Astrocyte (in vitro differentiated cells and primary cell): ENCODE measurements around the gene SNAPC1.

Experiments
- EZH2 ChIP-seq: IDR thresholded peaks from 2 replicates; pipeline ENCODE4 v1.6.1; 2012; ENCODE audit warnings: mild to moderate bottlenecking, low read length, inconsistent platforms; ENCODE audit not compliant: insufficient read depth
- TF ChIP-seq, protein P1 (sequence below): IDR thresholded peaks from 2 replicates; pipeline ENCODE4 v1.5.1; 2011; ENCODE audit warnings: low read depth, mild to moderate bottlenecking, inconsistent platforms, low read length, moderate library complexity; ENCODE audit not compliant: insufficient read depth

DNA sequence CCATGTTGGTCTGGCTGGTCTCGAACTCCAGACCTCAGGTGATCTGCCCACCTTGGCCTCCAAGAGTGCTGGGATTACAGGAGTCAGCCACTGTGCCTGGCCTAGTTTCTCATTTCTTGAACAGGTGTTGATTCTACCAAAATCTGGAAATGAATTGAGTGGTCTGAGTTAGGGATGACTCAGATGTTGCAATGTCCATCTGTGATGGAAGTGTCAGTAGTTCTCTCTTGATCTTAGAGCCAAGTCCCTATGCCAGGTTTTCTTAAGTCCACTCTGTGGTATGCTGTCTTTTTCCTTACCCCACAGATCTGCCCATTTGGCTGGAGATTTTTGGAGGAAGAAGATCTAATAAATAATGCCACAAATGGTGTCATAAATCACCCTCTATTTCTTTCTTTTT is 12.6 kb downstream of the SNAPC1 start:
- TF ChIP-seq, protein P1, sequence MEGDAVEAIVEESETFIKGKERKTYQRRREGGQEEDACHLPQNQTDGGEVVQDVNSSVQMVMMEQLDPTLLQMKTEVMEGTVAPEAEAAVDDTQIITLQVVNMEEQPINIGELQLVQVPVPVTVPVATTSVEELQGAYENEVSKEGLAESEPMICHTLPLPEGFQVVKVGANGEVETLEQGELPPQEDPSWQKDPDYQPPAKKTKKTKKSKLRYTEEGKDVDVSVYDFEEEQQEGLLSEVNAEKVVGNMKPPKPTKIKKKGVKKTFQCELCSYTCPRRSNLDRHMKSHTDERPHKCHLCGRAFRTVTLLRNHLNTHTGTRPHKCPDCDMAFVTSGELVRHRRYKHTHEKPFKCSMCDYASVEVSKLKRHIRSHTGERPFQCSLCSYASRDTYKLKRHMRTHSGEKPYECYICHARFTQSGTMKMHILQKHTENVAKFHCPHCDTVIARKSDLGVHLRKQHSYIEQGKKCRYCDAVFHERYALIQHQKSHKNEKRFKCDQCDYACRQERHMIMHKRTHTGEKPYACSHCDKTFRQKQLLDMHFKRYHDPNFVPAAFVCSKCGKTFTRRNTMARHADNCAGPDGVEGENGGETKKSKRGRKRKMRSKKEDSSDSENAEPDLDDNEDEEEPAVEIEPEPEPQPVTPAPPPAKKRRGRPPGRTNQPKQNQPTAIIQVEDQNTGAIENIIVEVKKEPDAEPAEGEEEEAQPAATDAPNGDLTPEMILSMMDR, result no peak
- no peak for TF ChIP-seq EZH2
